Stimulated activated CD8-positive, alpha-beta memory T cell treated with anti-CD3 and anti-CD28 coated beads, Interleukin-4, amount 100 ng/mL, for 48 hours (primary cell): ENCODE results near the gene LRRC1.
"Not testable (repeated sequence)": the region's sequence is repeated elsewhere in the genome, so short reads cannot be mapped to it uniquely, and the experiment has no call there.

Source experiments
- DNase-seq: peaks from one replicate; pipeline ENCODE4 v3.0.0-alpha.2; 2020

Gene LRRC1

DNA sequence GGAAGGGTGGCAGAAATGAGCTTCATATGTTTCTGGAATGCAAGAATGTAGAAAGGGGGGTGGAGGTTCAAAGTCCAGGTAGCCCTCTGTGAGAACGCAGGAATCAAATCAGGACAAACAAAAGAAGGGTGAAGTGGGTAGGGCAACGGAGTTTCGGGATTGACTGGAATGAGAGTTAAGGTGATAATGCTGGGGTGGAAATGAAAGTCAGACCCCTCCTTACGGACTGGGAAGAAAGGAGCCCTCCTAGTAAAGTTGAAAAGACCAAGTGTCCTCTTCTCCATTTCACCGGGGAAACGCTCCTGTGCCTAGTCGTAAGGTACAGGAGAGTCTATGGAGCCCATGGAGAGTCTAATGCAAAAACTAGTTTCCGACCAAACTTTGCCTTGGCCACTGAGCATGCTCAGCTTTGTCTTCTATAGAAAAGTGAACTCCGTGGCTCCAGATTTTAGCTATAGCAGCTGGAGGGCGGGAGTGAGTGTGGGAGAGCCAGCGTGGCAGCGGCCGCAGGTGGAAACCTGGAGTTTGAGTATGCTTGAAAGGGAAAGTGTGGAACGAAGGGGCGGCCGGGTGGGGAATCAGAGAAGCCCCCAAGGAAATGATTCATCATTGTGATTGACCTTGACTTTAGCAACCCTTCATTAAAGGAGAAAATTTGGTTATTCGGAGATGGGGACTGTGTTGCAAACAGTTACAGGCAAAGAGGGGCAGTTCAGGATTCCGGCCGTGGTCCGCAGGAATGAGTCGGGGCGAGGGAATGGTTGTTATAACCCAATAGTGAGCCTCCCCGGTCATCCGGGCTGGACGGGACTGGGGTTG, 1.3 kb upstream of the LRRC1 start:
- DNase-seq: peak; percentile 47

DNA sequence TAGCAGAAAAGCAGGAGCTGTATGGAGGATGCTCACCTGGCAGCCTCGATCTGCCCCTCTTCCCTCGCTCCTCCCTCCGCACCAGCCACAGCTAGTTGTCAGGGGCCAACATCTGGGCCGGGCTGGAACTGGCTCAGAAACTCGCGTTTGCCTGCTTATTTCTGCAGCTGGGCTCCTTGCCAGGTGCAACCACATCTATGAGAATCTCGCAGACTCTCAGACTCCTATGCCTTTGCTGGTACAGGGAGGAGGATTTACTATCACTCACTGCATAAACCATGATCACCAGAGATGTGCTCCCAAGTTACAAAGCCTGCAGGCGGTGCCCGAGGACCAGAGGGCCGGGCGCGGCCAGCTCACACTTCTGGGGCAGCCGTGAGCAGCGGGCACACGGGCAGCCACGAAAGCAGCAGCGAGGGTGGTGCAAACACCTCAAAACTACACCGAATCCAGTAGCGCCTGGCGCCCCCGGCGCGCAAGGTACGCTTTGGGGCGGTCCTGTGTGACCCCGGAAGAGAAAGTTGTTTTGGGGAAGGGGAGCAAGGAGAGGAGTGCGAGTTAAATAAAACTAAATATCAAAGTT, 577 bp upstream of the LRRC1 start:
- peak; percentile 70 for DNase-seq

DNA sequence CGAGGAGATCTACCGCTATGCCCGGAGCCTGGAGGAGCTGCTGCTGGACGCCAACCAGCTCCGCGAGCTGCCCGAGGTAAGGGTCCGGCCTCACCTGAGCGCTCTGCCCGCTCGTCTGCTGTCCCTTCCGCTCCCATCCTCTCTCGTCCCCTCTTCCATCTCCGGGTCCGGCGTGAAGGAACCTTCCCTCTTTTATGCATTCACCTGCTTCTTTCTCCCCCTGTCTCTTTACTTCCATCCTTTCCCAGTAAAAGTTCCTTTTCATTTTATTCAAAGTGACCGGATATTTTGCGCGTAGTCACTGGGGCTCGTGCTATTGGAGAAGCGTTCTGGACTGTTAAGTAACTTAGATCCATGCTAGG, 516 bp downstream of the LRRC1 start:
- DNase-seq: no peak

DNA sequence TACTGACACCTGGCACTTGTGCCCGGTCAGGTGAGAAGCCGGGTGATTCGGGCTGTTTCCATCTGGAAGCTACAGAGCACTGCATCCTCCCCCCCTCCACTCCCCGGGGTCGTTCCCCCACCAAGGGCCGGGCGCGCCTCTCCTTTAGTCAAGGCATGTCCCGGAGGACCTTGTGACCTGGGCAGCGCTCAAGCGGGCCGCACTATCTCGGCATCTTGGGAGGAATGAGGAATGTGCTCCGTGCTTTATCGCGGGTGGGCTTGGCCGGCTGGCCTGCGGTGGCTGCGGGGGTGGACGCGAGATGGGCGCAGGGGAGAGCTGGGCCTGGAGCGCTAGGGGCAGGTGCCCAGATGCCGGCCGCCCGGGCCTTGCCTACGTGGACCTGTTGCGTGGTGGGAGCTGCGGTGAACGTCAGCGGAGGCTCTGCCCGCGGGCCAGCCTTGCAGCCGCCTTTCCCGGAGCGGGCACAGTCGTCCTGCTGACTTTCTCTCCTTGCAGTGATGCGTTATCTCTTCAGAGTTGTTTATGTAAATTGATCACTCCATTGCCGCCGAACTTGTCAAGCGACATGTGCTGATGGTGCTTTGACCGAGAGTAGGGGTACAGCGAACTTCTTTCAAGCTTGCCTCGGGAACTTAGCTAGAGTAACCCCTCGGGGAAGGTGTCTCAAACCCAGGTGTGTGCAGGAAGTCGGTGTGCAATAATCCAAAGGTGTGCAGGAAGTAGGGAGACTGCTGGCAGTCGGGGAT, 1.1 kb downstream of the LRRC1 start:
- peak; percentile 28 for DNase-seq

DNA sequence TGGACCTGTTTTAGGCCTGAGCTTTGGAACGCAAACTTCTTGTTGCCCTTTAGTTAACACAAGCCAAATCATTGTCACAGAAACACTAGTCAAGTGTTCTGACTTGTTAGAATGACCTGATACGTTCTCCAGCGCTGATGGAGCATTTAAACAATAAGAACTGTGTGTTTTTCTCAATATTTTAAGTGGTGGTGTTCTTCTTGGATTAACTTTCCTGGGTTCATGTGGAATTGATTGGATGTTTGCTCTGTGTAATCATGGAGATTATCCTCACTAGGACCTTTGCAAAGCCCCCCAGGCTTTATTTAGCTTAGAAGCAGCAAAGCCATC, 1.6 kb downstream of the LRRC1 start:
- DNase-seq: no peak

DNA sequence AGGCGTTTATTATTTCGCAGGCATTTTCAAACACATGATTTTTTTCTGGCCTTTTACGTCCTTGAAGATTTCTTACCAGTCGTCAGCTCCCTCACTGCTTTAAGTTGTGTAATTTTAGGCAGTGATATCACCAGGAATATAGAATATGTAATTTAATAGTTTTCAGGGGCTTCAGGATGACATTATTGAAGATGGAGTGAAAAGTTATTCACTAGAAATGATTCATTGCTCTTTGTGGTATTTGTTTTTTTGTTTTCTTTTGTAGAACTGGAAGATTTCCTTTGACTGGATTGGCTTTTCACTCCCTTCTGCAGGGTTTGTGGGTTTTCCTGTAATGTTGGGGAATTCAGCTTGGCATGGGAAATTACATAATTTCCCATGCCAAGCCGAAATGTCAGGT, 2.0 kb downstream of the LRRC1 start:
- no peak for DNase-seq

DNA sequence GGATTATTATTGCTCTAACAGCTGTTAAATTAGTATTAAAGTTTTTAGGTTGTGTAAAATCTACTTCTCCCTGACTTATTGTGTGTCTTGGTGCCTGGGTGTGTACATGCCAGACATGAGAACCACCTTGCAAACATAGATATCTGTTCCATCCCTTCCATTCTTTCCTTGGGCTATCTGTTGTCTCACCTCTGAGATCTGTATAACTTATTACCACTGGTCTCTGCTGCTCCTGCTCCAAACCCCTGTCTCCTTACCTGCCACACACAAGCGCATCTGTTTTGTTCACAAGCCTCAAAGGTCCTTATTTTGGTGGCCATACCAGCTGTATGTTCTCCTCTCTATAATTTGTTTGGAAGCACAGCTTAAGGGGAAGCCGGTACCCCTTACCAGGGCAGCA, 2.5 kb downstream of the LRRC1 start:
- DNase-seq: no peak

DNA sequence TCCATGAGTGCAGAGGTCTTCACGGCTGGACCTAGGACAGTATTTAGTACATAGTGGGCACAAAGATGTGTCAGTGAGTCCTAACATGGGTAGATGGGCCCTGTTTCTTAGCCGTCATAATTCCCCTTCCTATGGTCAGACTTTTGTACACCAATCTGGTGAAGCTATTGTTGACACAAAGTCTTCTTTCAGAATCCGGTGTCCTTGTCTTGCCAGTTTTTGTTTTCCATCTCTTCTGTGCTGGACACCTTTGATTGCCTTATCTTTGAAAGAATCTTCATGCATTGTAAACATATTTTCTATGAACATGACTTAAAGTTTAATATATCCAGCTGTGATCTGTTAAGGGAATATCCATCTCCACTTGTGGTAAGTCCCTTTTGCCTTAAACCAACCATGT, 4.5 kb downstream of the LRRC1 start:
- no peak for DNase-seq

DNA sequence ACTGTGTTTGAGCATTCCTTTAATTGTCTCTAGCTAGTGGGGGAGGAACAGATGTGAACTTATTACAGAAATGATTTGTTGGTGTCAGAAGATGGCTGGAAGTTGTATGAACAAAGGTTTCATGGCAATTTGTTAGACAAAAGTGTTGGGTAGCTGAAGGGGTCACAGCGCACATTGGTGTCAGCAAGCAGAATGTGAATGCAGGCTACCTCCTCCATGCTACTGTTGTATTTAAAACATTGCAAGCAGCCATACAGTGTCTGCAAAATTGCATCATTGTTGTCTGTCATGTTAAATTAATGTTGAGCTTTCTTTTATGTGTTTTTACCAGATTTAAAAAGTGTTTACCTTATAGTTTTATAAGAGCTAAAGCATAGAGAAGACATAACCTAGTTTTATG, 6.2 kb downstream of the LRRC1 start:
- no peak for DNase-seq

DNA sequence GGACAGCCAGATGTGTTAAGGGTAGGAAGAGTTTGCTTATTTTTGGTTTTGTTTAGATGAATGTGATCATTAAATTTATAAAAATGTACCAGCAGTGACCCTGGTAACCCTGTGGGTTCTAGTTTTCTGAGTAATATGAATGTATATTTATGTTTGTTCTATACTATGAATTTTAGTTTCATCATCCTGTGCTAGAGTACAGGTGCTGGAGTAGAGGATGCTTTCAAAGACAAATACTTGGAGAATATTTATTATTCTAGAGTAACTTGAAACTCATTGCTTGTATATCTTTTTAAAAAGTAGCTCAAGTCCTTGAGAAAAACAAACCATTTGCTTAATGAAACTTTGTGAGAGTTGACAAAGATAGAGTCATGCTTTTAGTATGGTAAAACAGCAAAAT, 7.8 kb downstream of the LRRC1 start:
- no peak for DNase-seq

DNA sequence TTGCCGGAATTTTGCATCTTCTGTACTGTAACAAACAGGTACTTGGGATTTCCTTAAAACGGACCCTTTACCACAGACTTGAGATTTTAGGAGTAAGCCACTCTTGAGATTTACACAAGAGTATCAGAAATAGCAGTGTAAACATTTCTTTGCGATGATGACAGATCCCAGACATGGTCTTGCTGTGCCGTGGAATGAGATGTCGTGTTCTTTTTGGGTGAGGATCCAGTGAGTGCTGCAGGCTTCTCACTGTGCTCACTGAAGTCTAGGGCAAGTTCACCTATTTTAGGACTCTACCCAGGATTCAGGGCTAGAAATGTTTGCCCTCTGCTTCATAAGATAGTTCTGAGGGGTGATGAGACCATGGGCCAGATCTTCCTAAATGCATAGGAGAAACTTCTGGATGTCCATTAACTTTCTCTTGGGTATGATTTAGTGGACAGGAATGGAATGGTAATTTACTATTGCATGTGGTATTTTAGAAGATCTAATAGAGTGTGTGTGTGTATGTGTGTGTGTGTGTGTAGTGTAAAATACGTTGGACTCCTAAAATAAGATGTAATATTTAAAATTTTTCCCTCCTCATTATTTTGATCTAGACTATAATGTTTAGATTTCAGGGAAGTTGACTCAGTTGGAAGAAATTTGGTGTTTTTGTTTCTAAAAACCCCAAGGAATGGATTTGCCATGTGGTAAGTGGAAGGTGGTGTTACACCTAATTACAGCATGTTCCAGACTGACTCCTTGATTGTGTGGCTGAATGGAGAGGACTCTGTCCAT, 8.5 kb downstream of the LRRC1 start:
- no peak for DNase-seq

DNA sequence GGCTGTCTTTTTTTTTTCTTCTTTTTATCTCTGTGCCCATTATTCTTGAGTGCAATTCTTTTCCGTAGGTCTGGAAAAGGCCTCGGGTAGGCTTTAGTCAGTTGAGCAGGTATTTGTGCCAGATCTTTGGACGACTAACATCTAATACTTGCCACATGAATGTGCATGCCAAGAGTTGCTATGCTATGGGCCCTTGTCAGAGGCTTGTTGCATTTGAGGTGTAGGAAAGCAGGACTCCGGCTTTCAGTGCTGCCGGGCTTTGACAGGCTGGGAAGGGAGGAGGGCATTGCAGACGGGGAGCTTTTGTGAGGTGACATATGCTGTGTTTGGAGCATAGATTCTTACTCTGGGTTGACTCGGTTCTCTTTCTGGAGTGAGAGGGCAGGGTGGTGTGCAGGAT, 10.2 kb downstream of the LRRC1 start:
- DNase-seq: no peak

DNA sequence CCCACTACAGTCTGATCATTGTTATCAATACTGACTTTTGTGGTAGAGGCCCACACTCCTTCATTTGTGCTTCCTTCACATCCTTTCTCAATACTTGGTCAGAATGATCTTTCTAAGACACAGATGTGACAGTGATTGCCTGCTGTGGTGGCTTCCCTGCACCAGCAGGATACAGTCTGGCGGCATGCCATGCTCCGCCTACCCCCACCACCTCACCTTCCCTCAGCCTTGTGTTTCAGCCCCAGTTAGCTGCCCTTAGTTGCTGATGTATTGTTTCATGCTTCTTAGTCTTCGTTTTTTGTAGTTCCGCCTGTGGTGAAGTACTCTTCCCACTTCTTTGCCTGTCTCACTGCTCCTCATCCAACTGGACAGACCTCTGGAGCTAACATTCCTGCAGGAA, 10.9 kb downstream of the LRRC1 start:
- no peak for DNase-seq

DNA sequence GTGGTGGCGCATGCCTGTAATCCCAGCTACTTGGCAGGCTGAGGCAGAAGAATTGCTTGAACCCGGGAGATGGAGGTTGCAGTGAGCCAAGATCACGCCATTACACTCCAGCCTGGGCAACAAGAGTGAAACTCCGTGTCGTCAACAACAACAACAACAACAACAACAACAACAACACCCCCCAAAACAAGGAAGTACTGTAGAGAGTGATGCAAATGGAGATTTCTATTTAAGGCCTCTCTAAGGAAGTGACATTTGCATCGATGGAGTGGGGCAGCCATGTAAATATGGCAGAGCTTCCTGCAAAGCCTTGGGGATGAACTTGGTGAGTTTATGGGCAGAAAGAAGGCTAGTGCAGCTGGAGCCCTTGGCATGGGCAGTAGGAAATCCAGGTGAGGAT, 12.8 kb downstream of the LRRC1 start:
- DNase-seq: not testable (repeated sequence)

DNA sequence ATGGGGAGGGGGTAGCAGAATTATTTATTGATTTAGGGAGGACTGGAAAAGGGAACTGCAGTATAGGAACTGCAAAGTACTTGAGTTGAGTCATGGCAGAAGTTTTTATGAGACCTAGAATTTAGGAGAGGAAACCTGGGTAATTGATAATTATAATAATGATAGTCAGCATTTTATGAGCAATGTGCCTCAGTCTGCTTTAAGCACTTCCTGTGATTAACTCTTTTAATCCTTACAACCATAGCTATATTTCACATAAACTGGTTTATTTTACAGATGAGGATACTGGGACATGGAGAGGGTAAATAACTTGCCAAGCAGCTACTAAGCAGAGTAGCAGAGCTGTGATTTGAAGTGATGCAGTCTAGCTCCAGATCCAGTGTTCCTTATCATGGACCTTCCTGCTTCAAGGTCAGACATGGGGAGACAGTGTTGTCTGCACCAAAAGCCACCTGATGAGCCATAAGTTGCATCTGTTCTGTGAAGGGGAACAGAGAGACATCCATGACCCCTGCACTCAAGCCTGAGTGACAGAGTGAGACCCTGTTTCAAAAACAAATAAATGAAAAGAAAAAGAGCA, 13.6 kb downstream of the LRRC1 start:
- no peak for DNase-seq

DNA sequence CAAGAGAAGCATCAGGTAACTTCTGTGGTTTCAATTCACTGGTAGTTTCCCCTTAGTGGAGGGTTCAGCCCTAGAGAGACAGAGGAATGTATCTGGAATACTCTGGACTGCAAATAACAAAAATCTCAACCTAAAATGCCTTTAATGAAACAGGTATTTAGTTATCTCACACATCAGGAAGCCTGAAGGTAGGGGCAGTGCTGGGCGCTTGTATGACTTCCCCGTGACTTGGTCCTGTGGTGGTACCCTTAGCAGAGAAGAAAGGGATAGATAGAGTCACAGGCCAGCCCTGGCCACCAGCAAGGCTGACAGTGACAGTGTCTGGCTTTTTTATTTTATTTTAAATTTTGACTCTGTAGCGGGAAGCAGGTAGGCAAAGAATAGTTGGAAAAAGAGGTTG, 14.9 kb downstream of the LRRC1 start:
- no peak for DNase-seq

DNA sequence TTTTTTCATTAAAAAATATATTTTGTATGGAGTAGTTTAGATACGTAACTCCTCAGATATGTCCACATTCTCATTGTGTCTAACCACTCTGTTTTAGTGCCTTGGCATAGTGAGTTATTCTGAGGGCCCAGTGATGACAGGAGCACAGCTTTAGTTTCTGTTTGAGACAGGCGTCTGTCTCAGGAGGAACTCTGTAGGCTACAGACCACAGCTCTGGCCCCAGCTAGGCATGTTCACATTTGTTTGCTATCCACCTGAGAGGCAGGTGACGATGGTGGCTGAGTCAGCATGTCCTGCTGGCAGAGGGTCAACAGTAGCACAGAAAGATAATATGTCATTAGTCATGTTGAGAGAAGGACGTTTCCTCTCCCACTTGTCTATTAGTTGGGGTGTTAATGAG, 16.3 kb downstream of the LRRC1 start:
- DNase-seq: no peak

DNA sequence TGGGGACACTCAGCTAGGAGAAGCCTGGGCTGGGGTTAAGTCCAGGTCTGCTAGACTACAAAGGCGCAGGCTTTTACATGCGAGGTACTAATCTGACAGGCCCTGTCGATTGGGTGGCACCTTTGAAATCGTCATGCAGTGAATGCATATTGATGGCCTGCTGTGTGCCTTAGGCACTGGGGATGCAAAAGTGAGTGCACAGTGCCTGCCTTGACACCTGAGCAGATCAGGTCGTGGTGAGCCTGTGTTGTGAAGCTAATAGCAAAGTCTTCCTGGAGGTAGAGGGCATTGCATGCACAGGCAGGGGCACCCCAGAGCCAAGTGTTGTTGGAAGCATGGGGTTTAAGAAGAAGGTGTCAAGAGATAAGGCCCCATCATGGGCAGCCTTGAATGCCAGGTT, 16.9 kb downstream of the LRRC1 start:
- DNase-seq: no peak

DNA sequence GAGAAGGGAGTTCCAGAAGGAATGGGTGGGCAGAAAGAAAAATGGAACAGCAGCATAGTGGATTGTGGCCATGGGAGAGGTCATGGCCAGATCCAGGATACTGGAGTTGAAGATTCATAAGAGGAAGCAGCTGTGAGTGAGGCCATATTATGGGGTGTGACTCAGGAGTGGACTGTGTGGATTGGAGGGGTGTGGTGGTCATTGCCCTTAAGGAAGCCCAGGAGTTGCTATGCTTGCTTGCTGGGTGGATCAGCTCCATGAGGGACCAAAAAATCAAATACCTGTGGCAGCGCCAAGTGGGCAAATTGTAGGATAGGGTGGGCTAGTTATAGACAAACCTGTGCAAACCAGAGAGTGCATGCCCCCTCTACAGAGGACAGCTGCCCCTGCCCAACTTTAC, 18.3 kb downstream of the LRRC1 start:
- no peak for DNase-seq

DNA sequence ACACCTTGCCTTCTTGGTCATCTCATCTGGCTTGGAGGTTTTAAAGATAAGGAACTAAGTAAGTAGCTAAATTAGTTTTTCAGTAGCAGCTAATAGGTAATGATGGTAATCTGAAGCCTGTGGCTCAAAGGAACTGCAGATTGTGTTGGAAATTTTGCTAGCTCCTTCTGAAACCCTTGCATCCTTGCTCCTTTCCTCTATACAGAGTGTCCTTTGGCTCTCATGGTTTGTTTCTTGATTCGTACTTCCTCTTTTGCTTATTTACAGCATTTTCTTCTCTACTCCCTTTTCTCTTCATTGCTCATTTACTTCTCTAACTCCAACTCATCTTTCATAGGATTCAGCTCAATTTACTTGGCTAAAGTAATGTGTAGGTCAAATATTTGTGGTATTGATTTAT, 19.0 kb downstream of the LRRC1 start:
- no peak for DNase-seq

DNA sequence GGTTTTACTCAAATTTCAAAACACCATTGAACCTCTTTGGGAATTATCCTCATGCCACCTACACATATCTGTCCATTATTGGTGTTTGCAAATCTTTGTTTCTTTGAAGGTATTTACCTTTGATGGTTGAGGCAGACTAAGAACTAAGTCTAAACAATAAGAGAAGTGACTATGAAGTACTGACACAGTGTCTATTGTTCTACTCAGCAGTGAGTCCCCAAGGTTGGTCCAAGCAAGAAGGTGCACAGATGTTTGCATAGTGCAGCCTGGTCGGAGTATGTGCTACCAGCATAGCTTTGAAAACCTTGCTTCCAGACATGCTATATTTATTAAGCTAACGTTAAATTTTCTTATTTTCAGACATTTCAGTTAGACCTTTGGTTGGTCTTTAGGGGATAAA, 19.5 kb downstream of the LRRC1 start:
- DNase-seq: no peak

DNA sequence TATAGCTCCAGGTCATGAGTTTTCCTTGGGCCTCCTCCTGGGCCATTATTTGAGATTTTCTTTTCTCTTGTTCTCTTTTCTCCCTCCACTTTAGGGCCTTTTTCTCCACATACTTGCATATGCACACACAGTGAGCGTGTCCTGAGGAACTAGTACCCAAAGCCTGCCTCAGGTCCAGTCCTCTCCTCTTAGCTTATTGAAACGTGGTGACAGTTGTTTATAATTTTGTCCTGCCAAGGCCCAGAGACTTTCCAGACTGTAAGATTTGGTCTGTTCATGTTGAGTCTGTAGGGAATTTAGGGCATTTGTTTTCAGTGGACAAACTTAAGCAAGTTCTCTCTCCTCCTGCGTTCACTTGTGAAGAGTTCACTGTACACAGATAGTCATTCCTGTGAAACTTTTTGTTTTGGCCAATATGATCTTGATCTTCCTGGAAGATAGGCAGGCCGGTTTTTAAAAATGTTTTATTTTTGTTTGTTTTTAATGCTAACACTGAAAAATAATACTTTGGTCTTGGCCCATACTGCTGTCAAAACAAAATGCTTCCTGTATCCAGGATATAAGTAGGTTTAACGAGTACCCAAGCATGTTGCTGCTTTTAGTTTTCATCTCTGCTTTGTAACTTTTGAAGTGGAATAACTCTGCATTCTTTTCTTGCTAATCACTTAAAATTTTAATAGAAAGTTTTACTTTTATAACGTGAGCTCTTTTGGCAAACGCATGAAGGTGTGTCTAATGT, 20.7 kb downstream of the LRRC1 start:
- DNase-seq: no peak
